ENCODE measurements around the gene GATA6. TPM values are rescaled to one million over a fixed set of nuclear protein-coding genes. Genes with fewer than 3 reads are reported as not detected.
"Not testable (repeated sequence)": the region's sequence is repeated elsewhere in the genome, so short reads cannot be mapped to it uniquely, and the experiment has no call there.

The GATA6 gene
- total RNA-seq, 1 donor, result 16.6 TPM

- no peak for DNase-seq (ENCODE audit: insufficient read length, low spot score, missing footprints)
- no peak overlapping the region for H3K4me2 ChIP-seq (ENCODE audit: insufficient read depth, low read length)
- no peak for TF ChIP-seq CTCF (IDR thresholded peaks at IDR 0.05; ENCODE audit: extremely low read depth, low read depth, low read length)
Observed at GRCh38 chr18:22180722-22181121, 11.3 kb downstream of the GATA6 start.

GRCh38 chr18:22182884-22183697 lies 13.7 kb downstream of the GATA6 start:
- Histone ChIP-seq H2AFZ (ENCODE audit: low read length) (no peak overlapping the region), H3K79me2 (ENCODE audit: insufficient read depth, low read length) (peaks cover 43% of the 10 kb centered on the region), H4K20me1 (ENCODE audit: insufficient read depth, low read length) (peaks cover 29% of the 10 kb centered on the region), H3K27ac (ENCODE audit: low read depth, low read length) (no peak overlapping the region), H3K4me2 (ENCODE audit: insufficient read depth, low read length) (no peak overlapping the region), H3K4me1 (ENCODE audit: insufficient read depth, low read length) (peaks cover 27% of the 10 kb centered on the region), H3K9me3 (ENCODE audit: low read depth, low read length) (no peaks in the 10 kb centered on the region), H3K36me3 (ENCODE audit: insufficient read depth, low read length) (peaks cover 73% of the 10 kb centered on the region), H3K4me3 (ENCODE audit: insufficient read depth, low read length) (no peak overlapping the region), H3K27me3 (ENCODE audit: insufficient read depth, low read length) (no peaks in the 10 kb centered on the region)
- no peak for TF ChIP-seq CTCF (IDR thresholded peaks at IDR 0.05; ENCODE audit: extremely low read depth, low read depth, low read length)
- DNase-seq (ENCODE audit: insufficient read length, low spot score, missing footprints), result no peak

More at GRCh38 chr18:22180722-22181121, 11.3 kb downstream of the GATA6 start:
- Histone ChIP-seq H3K4me3 (ENCODE audit: insufficient read depth, low read length) (no peak overlapping the region), H3K27me3 (ENCODE audit: insufficient read depth, low read length) (peaks cover 3% of the 10 kb centered on the region), H3K27ac (ENCODE audit: low read depth, low read length) (no peak overlapping the region), H3K4me1 (ENCODE audit: insufficient read depth, low read length) (peaks cover 19% of the 10 kb centered on the region), H3K36me3 (ENCODE audit: insufficient read depth, low read length) (peaks cover 67% of the 10 kb centered on the region), H4K20me1 (ENCODE audit: insufficient read depth, low read length) (peaks cover 34% of the 10 kb centered on the region), H3K9me3 (ENCODE audit: low read depth, low read length) (no peaks in the 10 kb centered on the region), H2AFZ (ENCODE audit: low read length) (no peak overlapping the region), H3K79me2 (ENCODE audit: insufficient read depth, low read length) (peaks cover 53% of the 10 kb centered on the region)

GRCh38 chr18:22183698-22184170 lies 14.3 kb downstream of the GATA6 start:
- Histone ChIP-seq H3K79me2 (ENCODE audit: insufficient read depth, low read length) (peaks cover 43% of the 10 kb centered on the region), H3K4me3 (ENCODE audit: insufficient read depth, low read length) (no peak overlapping the region), H3K27ac (ENCODE audit: low read depth, low read length) (no peak overlapping the region), H3K9me3 (ENCODE audit: low read depth, low read length) (no peaks in the 10 kb centered on the region), H3K4me1 (ENCODE audit: insufficient read depth, low read length) (peaks cover 29% of the 10 kb centered on the region), H3K4me2 (ENCODE audit: insufficient read depth, low read length) (no peak overlapping the region), H2AFZ (ENCODE audit: low read length) (no peak overlapping the region), H3K27me3 (ENCODE audit: insufficient read depth, low read length) (no peaks in the 10 kb centered on the region), H4K20me1 (ENCODE audit: insufficient read depth, low read length) (peaks cover 29% of the 10 kb centered on the region), H3K36me3 (ENCODE audit: insufficient read depth, low read length) (peaks cover 66% of the 10 kb centered on the region)
- TF ChIP-seq CTCF (IDR thresholded peaks at IDR 0.05; ENCODE audit: extremely low read depth, low read depth, low read length), result no peak
- no peak for DNase-seq (ENCODE audit: insufficient read length, low spot score, missing footprints)

GRCh38 chr18:22184573-22184972 lies 15.2 kb downstream of the GATA6 start:
- Histone ChIP-seq H3K79me2 (ENCODE audit: insufficient read depth, low read length) (peaks cover 41% of the 10 kb centered on the region), H4K20me1 (ENCODE audit: insufficient read depth, low read length) (peaks cover 26% of the 10 kb centered on the region), H3K36me3 (ENCODE audit: insufficient read depth, low read length) (peaks cover 62% of the 10 kb centered on the region), H3K4me1 (ENCODE audit: insufficient read depth, low read length) (peaks cover 25% of the 10 kb centered on the region)
- H3K27ac ChIP-seq (ENCODE audit: low read depth, low read length); H3K4me2 ChIP-seq (ENCODE audit: insufficient read depth, low read length); DNase-seq (ENCODE audit: insufficient read length, low spot score, missing footprints); H3K27me3 ChIP-seq (ENCODE audit: insufficient read depth, low read length); H3K4me3 ChIP-seq (ENCODE audit: insufficient read depth, low read length); H3K9me3 ChIP-seq (ENCODE audit: low read depth, low read length); H2AFZ ChIP-seq (ENCODE audit: low read length): not testable (repeated sequence)

Measured in osteoblast (primary cell).